ENCODE results near the gene POLR2E.

GRCh38 chr19:1086613-1087012 lies 8.6 kb downstream of the POLR2E start:
- no peak for TF ChIP-seq EP300 (conservative IDR thresholded peaks at IDR 0.05; ENCODE audit: poor library complexity, severe bottlenecking)
- TF ChIP-seq CTCF (IDR thresholded peaks at IDR 0.05; ENCODE audit: poor library complexity, severe bottlenecking) = no peak
- no peak for TF ChIP-seq POLR2AphosphoS5 (IDR thresholded peaks at IDR 0.05)
- TF ChIP-seq MXI1 (conservative IDR thresholded peaks at IDR 0.05; ENCODE audit: poor library complexity, severe bottlenecking) = no peak
- no peak for TF ChIP-seq SMC3 (conservative IDR thresholded peaks at IDR 0.05; ENCODE audit: poor library complexity)
- no peak for TF ChIP-seq REST (IDR thresholded peaks at IDR 0.05; ENCODE audit: borderline replicate concordance)
- TF ChIP-seq RAD21 (conservative IDR thresholded peaks at IDR 0.05) = no peak
